GM21381 (cell line): Measurements from ENCODE around the gene ASB6.

Source experiments
- ATAC-seq: cut with Tn5 transposase; IDR thresholded peaks from one replicate; pipeline ENCODE4 v1.9.1; 2021; ENCODE audit warnings: mild to moderate bottlenecking, moderate library complexity; ENCODE audit not compliant: unreplicated experiment

ASB6 gene, protein sequence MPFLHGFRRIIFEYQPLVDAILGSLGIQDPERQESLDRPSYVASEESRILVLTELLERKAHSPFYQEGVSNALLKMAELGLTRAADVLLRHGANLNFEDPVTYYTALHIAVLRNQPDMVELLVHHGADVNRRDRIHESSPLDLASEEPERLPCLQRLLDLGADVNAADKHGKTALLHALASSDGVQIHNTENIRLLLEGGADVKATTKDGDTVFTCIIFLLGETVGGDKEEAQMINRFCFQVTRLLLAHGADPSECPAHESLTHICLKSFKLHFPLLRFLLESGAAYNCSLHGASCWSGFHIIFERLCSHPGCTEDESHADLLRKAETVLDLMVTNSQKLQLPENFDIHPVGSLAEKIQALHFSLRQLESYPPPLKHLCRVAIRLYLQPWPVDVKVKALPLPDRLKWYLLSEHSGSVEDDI

DNA sequence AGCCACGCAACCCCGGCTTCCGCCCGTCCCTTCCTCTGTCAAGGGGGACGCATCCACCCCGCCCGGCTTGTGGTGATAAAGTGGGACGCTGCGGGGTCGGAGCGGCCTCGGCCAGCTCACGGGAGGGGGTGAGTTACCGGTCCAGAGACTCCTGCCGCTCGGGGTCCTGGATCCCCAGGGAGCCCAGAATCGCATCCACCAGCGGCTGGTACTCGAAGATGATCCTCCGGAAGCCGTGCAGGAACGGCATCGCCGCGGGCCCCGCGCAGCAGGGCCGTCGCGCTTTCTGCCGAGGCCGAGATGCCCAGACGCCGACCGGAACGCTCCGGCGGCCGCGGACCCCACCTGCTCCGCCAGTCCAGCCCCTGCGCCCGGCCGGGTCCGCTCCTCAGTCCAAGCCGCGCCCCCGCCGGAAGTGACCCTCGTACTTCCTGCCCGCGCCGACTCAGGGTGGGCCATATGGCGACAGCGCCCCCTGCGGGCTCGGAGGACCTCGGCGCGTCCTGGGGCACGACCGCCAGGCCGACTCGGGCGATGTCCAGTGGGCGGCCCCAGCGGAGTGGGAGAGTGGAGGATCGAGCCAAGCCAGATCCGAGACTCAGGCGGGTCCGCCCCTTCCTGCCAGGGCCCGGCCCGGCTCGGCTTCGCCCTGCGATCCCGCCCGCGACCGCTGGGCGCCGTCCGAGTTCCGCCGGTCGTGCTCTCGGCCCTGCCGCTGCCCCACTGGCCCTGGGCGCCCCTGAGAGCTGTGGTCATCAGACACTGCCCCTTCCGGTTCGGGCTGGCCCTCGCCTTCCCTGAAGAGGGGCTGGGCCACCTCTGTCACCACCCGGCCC lies at the start of gene ASB6:
ASB6 (minus strand) TSS at position 402 of the 836 bp plus-strand sequence; CDS start at position 250, 152 bp downstream.
- ATAC-seq = peak; percentile 92

- no peak for ATAC-seq
Measured at GRCh38 chr9:129688285-129689043, 46.5 kb upstream of the ASB6 start.

DNA sequence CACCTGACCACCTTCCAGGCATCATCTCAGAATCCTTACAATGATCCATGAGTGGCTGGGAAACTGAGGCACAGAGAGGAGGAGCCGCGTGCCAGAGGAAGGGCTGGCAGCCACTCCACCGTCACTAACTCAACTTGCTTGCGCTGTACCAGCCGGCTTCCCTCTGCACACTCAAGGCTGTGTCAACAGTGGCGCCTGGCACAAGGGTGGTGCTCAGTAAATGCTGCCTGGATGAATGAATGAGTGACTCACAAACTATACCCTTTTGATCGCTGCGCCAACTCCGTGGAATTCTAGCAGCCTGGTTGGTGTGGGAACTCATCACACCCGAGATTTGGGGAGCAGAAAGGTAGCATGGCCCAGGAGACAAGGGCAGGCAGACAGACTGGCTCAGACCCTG lies 45.4 kb upstream of the ASB6 start:
- no peak for ATAC-seq

DNA sequence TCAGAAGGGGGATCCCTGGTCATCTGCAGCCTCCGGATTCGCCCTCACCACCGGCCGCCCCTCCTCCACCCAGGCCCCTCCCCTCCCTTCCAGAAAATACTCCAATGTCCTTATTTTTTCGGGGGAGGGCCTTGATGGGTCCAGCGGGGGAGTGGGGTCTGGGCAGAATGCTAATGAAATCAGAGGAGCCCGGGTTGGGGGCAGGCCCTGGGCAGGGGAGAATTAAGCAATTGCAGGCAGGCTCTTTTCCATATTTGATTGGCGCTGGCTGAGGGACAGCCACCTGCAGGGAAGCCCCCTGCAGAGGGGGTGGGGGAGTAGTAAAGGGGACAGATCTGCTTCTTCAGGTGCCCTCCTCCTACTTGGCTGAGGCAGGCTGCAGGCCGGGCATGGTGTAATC lies 44.8 kb upstream of the ASB6 start:
- no peak for ATAC-seq

- no peak for ATAC-seq
Measured at GRCh38 chr9:129685933-129686259, 43.9 kb upstream of the ASB6 start.

- ATAC-seq = no peak
Measured at GRCh38 chr9:129685220-129685932, 43.4 kb upstream of the ASB6 start.

GRCh38 chr9:129682381-129682780 lies 40.4 kb upstream of the ASB6 start:
- ATAC-seq = no peak

DNA sequence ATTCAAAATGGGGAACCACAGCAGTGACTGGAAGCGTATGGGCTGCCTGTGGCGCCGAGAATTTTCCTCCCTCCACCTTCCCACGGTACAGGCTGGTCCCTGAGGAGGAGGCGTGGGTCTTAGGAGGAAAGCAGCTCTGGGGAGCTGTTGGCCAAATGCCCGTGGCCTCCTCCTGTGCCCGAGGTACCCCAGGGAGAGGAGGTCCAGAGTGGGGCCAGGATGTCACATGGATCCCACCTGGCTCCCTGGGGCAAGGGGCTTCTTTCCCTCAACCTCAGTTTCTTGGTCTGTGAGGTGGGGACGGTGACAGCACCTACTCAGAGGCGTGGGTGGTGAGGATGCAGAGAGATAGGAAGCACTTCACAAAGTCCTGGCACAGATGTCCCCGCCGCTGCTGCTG lies 40.0 kb upstream of the ASB6 start:
- ATAC-seq = no peak

DNA sequence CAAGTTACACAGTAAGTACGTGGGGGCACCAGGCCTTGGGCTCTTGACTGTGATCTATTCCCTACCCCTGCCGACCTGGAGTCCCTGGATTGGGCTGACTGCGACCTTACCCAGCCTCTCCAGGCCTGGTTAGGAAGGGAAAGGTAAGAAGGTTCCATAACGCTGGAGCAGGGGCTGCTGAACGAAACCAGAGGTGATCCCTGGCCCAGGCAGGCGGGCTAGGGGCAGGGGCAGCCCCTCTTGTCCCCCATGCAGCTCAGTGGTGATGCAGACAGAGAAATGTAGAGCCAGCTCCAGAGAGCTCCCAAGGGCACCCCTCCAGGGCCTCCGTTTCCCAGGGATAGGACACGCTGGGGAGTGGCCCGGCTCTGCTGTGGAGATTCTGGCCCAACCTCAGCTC lies 37.6 kb upstream of the ASB6 start:
- ATAC-seq = no peak

DNA sequence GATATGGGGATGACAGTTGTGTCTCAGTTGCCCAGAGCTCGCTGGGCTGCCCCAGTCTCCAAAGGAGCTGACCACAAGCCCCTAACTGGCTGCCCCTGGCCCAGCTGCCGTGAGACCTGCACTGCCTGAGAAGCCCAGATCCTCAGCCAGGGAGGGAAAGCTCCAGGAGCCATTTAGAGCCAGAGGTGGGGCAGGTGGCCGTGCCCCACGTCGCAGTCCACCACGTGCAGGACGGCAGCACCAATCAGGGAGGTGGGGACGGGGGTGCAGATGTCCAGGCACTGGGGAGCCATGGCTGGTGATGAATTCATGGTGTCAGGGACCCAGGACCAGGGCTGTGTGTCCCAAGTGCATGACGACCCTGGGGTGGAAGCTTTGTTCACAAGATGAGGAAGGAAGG lies 36.9 kb upstream of the ASB6 start:
- ATAC-seq = no peak

GRCh38 chr9:129677456-129677855 lies 35.5 kb upstream of the ASB6 start:
- ATAC-seq = no peak

GRCh38 chr9:129676975-129677374 lies 35.0 kb upstream of the ASB6 start:
- no peak for ATAC-seq

GRCh38 chr9:129676287-129676686 lies 34.3 kb upstream of the ASB6 start:
- ATAC-seq = no peak

DNA sequence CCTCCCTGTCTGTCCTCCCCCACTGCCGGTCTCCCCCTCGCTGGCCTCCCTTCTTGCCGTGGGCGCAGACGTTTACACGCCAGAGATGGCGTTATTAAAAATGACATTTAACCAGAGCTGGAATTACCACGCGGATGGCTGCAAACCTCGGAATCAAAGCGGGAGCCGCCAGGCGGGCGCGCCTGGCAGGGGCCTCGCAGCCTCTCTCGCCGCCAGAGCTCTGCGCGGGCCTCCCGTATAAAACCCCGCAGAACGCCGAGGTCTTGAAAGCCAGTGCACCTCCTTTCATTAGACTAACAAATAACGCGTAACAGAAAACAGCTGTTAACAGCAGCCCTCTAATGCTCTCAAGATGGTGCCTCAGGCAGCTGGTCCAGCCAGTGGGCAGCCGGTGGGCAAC lies 33.7 kb upstream of the ASB6 start:
- ATAC-seq = no peak

DNA sequence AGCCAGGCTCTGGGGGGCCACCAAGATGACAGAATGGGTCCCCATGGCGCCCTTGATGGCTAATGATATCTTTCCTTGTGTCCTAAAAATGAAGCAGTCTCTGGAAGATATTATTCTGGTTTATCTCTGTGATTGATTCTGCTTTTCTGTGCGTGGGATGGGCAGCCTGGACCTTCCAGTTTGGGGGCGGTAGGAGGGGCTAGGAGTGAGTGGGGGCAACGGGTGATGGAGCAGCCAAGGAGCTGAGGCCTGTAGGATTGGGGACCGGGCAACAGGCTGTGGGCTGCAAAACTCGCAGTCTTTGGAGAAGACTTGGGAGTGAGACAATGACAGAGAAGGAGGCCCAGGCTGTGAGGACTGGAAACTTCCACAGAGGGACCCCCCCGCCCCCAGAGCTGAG lies 32.3 kb upstream of the ASB6 start:
- no peak for ATAC-seq

DNA sequence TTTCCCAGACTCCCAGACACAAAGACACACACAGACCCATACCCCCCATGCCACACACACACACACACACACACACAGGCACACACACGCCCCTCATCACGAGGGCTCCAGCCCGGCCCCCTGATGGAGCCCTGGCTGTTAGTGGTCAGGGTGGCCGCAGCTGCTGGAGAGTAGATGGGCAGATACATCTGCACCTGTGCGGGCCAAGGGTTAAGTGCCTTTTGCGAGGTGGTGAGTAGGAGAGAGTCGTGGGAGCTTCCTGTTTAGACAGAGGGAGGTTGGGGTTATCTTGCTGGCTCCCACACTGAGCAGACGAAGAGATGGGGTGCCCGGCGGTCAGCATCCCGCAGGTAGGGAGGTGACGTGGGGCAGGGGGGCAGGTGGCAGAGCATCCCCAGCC lies 31.7 kb upstream of the ASB6 start:
- no peak for ATAC-seq

- ATAC-seq = no peak
Measured at GRCh38 chr9:129672702-129673101, 30.8 kb upstream of the ASB6 start.

DNA sequence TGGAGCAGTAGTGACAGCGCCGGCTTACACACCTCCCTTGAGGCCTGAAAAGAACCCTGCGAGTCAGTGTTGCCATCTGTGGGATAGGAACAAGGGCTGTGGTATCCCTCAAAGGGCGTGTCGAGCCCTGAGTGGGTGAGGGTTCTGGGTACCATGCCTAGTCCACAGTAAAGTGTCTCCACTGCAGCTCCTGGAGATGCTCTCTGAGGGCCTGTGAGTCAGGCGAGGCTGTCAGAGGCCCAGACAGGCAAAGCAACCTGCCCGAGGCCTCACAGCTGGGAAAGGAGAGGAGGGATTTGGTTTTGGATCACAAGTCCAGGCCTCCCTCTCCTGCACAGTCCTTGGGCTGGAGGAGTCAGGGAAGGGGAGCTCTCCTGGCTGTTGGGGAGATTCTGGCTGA lies 29.6 kb upstream of the ASB6 start:
- ATAC-seq = no peak

DNA sequence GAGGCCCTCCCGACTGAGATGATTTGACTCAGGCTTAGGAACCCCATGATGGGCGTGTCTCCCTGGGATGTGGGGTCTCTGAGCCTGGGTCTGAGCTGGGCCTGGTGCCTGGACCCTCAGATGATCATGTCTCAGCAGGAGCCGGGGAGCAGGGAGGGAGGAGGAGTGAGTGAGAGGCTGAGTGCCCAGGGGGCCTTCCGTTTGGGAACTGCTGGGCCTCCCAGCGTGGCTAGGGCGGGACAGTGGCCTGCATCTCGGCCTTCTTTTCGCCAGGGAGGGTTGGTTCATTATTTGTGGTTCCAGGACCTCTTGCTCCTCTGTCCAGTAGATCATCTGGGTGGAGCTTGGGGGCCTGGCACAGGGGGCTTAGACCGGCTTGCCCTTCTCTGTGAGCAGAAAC lies 29.1 kb upstream of the ASB6 start:
- no peak for ATAC-seq

- no peak for ATAC-seq
Measured at GRCh38 chr9:129669946-129670345, 28.0 kb upstream of the ASB6 start.

DNA sequence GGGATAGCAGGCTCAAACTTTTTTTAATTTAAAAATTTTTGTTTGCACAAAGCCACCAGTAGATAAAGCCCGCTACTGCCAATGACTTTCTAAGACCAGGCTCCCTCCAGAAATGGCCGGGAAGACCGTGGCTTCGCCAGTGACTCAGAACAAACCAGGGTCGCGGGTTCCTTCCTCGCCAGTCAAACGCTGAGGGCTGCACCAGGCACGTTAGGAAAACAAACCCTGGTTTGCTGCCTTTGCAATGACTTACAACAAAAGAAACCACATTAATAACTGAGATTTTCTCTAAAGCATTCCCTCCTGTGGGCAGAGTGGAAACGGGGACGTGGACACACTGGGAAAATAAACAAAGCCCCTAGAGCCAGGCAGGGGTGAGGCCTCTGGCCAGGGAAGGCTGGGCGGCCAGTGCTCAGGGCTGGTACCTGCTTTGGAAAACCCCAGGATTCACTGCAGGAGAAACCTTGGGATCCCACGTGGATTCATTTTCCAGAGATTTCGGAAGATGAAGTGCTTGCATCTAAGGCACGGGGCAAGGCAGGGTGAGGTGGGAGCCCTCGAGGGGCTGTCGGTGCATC lies 27.3 kb upstream of the ASB6 start:
- ATAC-seq = no peak
